Measurements from ENCODE around the gene CDC5L. TPM values are rescaled to one million over a fixed set of nuclear protein-coding genes. Genes with fewer than 3 reads are reported as not detected.

CDC5L gene
- total and polyA plus RNA-seq, 4 experiments from 2014 or later, result 9.8 to 22.4 (median 19.3) TPM

DNA sequence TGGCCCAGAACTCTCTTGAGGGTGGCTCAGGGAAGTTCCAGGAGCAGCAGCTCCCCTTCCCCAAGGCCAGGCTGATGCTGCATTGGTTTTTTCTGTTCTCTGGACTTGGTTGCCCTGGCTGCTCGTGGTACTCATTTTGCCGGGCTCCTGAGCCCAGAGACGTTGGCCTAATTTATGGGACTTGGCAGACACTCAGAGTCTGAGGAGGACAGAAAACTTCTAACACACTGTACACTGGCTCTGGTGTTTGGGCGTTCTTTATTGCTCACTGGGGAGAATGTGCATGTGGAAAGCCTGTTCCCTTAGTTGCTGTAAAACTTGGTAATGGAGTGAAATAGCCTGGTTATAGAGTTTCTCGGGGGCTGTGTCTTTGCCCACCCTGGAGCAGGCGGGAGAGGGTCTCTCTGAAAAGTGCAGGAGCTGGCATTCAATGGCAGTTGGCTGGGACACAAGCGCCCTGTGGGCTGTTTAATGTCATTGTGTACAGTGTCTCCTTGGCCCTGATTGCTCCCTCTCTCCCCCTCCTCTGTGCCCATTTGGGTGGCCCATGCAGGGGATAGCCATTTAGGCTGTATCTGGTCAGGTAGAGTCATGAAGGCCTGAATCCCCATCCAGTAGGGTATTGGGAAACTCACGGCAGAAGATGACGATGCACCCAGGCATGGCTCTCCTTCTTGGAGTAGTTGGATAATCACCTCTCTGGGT is 109.3 kb downstream of the CDC5L start:
- Histone ChIP-seq H3K27me3 (ENCODE audit: insufficient read depth, low read length) (no peaks in the 10 kb centered on the region), H3K36me3 (ENCODE audit: insufficient read depth, low read length) (no peaks in the 10 kb centered on the region), H3K4me3 (ENCODE audit: low read length in 2 of 2) (no peak overlapping the region), H3K4me1 (ENCODE audit: insufficient read depth, low read length) (no peaks in the 10 kb centered on the region), H3K9me3 (ENCODE audit: control insufficient read depth in 1 of 2, low read length in 2 of 2) (no peaks in the 10 kb centered on the region), H3K27ac (ENCODE audit: low read depth, low read length) (no peak overlapping the region)
- POLR2A ChIA-PET (ENCODE audit: partially characterized antibody), result no interaction called here
- DNase-seq, result no peak
- Mint-ChIP-seq H3K4me3 (no peak overlapping the region), H3K4me1 (no peaks in the 10 kb centered on the region), H3K27me3 (peaks cover 10 to 16% of the 10 kb centered on the region in 2 donors), H3K9me3 (peaks cover 0 to 2% (median 0%) of the 10 kb centered on the region in 8 donors), H3K27ac (no peak overlapping the region), H3K36me3 (no peaks in the 10 kb centered on the region)
- CTCF ChIA-PET (ENCODE audit: partially characterized antibody), result no interaction called here
- intact Hi-C loops (cut with micrococcal nuclease), result no loop called here

DNA sequence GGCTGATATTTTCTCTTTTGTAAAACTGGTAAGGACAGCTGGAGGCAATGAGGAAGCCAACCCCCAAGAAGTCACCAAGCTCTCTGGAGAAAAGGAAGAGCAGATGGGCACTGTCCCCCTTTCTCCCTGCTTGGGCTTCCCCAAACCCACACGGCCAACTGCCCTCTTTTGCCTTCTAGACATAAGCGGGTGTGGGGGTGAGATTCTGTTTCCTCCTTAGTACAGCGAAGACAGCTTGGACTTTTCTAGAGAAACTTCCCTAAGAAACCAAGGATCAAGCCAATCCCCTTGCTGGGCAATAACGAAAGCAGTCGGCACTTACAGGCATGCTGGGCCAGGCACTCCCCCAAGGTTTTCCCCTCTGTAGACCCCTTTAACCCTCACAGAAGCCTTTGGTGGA is 110.3 kb downstream of the CDC5L start:
- H3K36me3 ChIP-seq (ENCODE audit: insufficient read depth, low read length), result no peaks in the 10 kb centered on the region
- no peaks in the 10 kb centered on the region for H3K27me3 ChIP-seq (ENCODE audit: insufficient read depth, low read length)
- H3K9me3 Mint-ChIP-seq, result peaks cover 0 to 2% (median 0%) of the 10 kb centered on the region in 8 donors
- H3K36me3 Mint-ChIP-seq, result no peaks in the 10 kb centered on the region
- ChIA-PET CTCF (ENCODE audit: partially characterized antibody) (interaction anchor here (1.0 kb wide), 1 partner anchor 23 kb away, joined by 3 read pairs; no protein-coding TSS in a partner anchor), POLR2A (ENCODE audit: partially characterized antibody) (no interaction called here)
- H3K27ac ChIP-seq (ENCODE audit: low read depth, low read length), result no peak overlapping the region
- no peak overlapping the region for H3K27ac Mint-ChIP-seq
- H3K9me3 ChIP-seq (ENCODE audit: control insufficient read depth in 1 of 2, low read length in 2 of 2), result no peaks in the 10 kb centered on the region
- no peak overlapping the region for H3K4me3 ChIP-seq (ENCODE audit: low read length in 2 of 2)
- no peak overlapping the region for H3K4me3 Mint-ChIP-seq
- intact Hi-C loops (cut with micrococcal nuclease), result no loop called here
- DNase-seq, result no peak
- H3K27me3 Mint-ChIP-seq, result peaks cover 10 to 18% of the 10 kb centered on the region in 2 donors
- no peaks in the 10 kb centered on the region for H3K4me1 Mint-ChIP-seq
- no peaks in the 10 kb centered on the region for H3K4me1 ChIP-seq (ENCODE audit: insufficient read depth, low read length)

- Histone ChIP-seq H3K27ac (ENCODE audit: low read depth, low read length) (no peak overlapping the region), H3K27me3 (ENCODE audit: insufficient read depth, low read length) (no peaks in the 10 kb centered on the region), H3K36me3 (ENCODE audit: insufficient read depth, low read length) (no peaks in the 10 kb centered on the region), H3K4me3 (ENCODE audit: low read length in 2 of 2) (no peak overlapping the region), H3K9me3 (ENCODE audit: control insufficient read depth in 1 of 2, low read length in 2 of 2) (no peaks in the 10 kb centered on the region), H3K4me1 (ENCODE audit: insufficient read depth, low read length) (no peaks in the 10 kb centered on the region)
- CTCF ChIA-PET (ENCODE audit: partially characterized antibody), result interaction anchor here (1.0 kb wide), 1 partner anchor 23 kb away, joined by 3 read pairs; no protein-coding TSS in a partner anchor
- no peaks in the 10 kb centered on the region for H3K36me3 Mint-ChIP-seq
- no peak for DNase-seq
- H3K9me3 Mint-ChIP-seq, result peaks cover 0 to 2% (median 0%) of the 10 kb centered on the region in 8 donors
- H3K4me3 Mint-ChIP-seq, result no peak overlapping the region
- peaks cover 10 to 19% of the 10 kb centered on the region in 2 donors for H3K27me3 Mint-ChIP-seq
- H3K4me1 Mint-ChIP-seq, result no peaks in the 10 kb centered on the region
- no peak overlapping the region for H3K27ac Mint-ChIP-seq
- intact Hi-C loops (cut with micrococcal nuclease), result no loop called here
- POLR2A ChIA-PET (ENCODE audit: partially characterized antibody), result no interaction called here
Observed at GRCh38 chr6:44498436-44498835, 110.9 kb downstream of the CDC5L start.

- CTCF ChIA-PET (ENCODE audit: partially characterized antibody), result interaction anchor here (1.5 kb wide), 1 partner anchor 9 kb away, joined by 4 read pairs; no protein-coding TSS in a partner anchor
- intact Hi-C loops (cut with micrococcal nuclease), result no loop called here
- H3K27me3 ChIP-seq (ENCODE audit: insufficient read depth, low read length), result no peaks in the 10 kb centered on the region
Observed at GRCh38 chr6:44499609-44500008, 112.1 kb downstream of the CDC5L start.

More at GRCh38 chr6:44499609-44500008, 112.1 kb downstream of the CDC5L start:
- POLR2A ChIA-PET (ENCODE audit: partially characterized antibody), result no interaction called here
- Histone ChIP-seq H3K4me3 (ENCODE audit: low read length in 2 of 2) (no peak overlapping the region), H3K4me1 (ENCODE audit: insufficient read depth, low read length) (no peaks in the 10 kb centered on the region), H3K27ac (ENCODE audit: low read depth, low read length) (no peak overlapping the region), H3K9me3 (ENCODE audit: control insufficient read depth in 1 of 2, low read length in 2 of 2) (no peaks in the 10 kb centered on the region), H3K36me3 (ENCODE audit: insufficient read depth, low read length) (no peaks in the 10 kb centered on the region)
- peaks cover 0 to 2% (median 0%) of the 10 kb centered on the region in 8 donors for H3K9me3 Mint-ChIP-seq
- H3K4me3 Mint-ChIP-seq, result no peak overlapping the region
- DNase-seq, result no peak
- H3K36me3 Mint-ChIP-seq, result no peaks in the 10 kb centered on the region
- no peak overlapping the region for H3K27ac Mint-ChIP-seq
- peaks cover 7 to 16% of the 10 kb centered on the region in 2 donors for H3K27me3 Mint-ChIP-seq
- no peaks in the 10 kb centered on the region for H3K4me1 Mint-ChIP-seq

Small RNA genes within 50 kb of the gene (microRNA-seq; reads per million reads assigned to microRNA genes)
- not detected for gene MIR4642 (ENCODE audit: borderline microRNAs expressed, borderline number of aligned reads, borderline replicate concordance)

Other genes with a start within 250 kb of the CDC5L start
- gene CAPN11, start 228.9 kb upstream of the CDC5L start, total RNA-seq, result not detected
- not detected for gene CAPN11, start 228.9 kb upstream of the CDC5L start, polyA plus RNA-seq
- gene MYMX, start 170.8 kb upstream of the CDC5L start, total RNA-seq, result not detected
- gene MYMX, start 170.8 kb upstream of the CDC5L start, polyA plus RNA-seq, result not detected
- 1 to 10 TPM; 2.1 to 3.1 TPM for gene SLC29A1, start 164.1 kb upstream of the CDC5L start, total RNA-seq
- 1 to 10 TPM; 3.4 to 3.7 TPM for gene SLC29A1, start 164.1 kb upstream of the CDC5L start, polyA plus RNA-seq
- 100 to 1,000 TPM; 303 to 324 TPM for gene HSP90AB1, start 140.6 kb upstream of the CDC5L start, total RNA-seq
- gene HSP90AB1, start 140.6 kb upstream of the CDC5L start, polyA plus RNA-seq, result 100 to 1,000 TPM; 384 to 432 TPM
- 10 to 100 TPM; 20.7 to 20.9 TPM for gene SLC35B2, start 130.2 kb upstream of the CDC5L start, total RNA-seq
- gene SLC35B2, start 130.2 kb upstream of the CDC5L start, polyA plus RNA-seq, result 10 to 100 TPM; 41.6 to 65.3 TPM
- 10 to 100 TPM; 12.7 to 15.0 TPM for gene NFKBIE, start 122.2 kb upstream of the CDC5L start, total RNA-seq
- gene NFKBIE, start 122.2 kb upstream of the CDC5L start, polyA plus RNA-seq, result 1 to 10 TPM; 8.0 to 8.3 TPM
- gene TMEM151B, start 117.3 kb upstream of the CDC5L start, total RNA-seq, result not detected
- gene TMEM151B, start 117.3 kb upstream of the CDC5L start, polyA plus RNA-seq, result not detected
- 10 to 100 TPM; 23.7 to 25.6 TPM for gene AARS2, start 74.4 kb upstream of the CDC5L start, total RNA-seq
- 10 to 100 TPM in 1 of 2 donors, 1 to 10 TPM in 1; 4.2 to 10.1 TPM for gene AARS2, start 74.4 kb upstream of the CDC5L start, polyA plus RNA-seq
- gene SPATS1, start 45.1 kb upstream of the CDC5L start, total RNA-seq, result not detected
- gene SPATS1, start 45.1 kb upstream of the CDC5L start, polyA plus RNA-seq, result not detected

Data from CD4-positive, alpha-beta memory T cell (primary cell).